Activated CD8-positive, alpha-beta memory T cell treated with anti-CD3 and anti-CD28 coated beads, Interleukin-2, amount 50 U/mL, for 48 hours (primary cell): ENCODE data around the gene GLRX5.
"Not testable (repeated sequence)": the region's sequence is repeated elsewhere in the genome, so short reads cannot be mapped to it uniquely, and the experiment has no call there.

Experiments
- DNase-seq: peaks from one replicate; pipeline ENCODE4 v3.0.0-alpha.2; 2020

The GLRX5 gene

DNA sequence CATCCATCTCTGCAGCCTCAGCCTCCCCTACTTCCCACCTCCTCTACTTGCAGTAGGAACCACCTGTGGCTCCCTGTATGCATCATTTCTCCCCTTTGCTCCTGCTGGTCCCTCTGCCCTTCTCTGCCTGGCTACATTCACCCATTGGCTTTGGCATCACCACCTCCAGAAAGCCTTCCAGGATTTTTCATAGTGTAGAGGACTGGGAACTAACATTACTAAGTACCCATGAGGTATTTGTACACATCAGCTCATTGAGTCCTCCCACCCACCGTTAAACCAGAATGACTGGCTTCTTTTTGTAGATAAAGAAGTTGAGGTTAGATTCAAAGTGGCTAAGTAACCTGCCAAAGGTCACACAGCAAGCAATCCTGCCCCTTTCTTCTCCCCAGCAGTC, 35.5 kb upstream of the GLRX5 start:
- no peak for DNase-seq

- no peak for DNase-seq
Observed at GRCh38 chr14:95500201-95500681, 34.6 kb upstream of the GLRX5 start.

DNA sequence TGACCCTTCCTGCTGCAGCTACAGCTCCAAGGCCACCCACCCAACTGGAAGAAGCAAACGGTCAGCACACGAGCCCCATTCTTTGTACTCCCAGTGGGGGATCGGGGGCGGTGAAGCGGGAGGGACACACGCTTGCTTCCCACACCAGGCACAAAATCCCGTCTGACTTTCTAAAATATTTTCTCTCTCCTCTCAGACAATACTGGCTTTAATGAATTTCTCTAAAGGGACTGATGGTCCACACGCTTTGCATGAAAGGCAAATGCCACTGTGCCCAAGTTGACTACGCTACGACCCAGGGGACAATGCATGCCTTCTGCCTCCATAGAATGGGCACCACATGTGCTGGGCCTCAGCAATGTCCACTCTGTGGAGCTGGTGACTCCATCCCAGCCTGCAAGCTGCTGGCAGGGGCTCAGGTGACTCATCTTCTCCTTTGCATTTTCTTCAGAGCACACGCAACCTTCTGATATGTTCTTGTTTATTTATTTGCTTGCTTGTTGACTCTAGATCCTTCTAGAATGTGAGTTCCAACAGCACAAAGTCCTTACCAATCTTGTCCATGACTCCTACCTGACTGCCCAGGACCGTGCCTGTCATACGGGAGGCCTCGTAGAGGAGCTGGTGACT, 34.0 kb upstream of the GLRX5 start:
- no peak for DNase-seq

DNA sequence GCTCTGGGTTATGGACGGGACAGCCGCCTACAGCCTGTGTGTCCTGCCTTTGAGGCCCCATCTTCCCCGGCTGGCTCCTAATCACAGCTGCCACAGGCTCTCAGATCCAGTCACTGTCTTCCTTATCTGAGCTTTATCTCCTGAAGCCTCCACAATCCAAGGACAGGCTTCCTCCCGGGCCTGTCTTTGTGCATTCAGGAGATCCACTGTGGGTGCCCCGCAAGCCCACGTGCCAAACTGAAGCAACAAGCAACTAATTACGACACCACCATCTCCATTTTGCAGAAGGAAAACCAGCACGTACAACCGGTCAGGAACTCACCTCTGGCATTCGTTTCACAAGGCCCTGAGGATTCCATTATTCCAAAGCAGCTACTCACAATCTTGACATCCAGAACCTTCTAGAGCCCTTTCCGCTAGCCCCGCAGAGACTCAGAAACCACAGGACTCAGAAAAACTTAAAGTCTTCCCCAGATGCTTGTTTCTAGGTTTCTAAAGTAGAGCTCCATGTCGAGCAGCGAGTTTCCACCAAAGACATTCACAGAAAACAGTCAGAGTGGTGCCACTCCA, 32.4 kb upstream of the GLRX5 start:
- DNase-seq: no peak

DNA sequence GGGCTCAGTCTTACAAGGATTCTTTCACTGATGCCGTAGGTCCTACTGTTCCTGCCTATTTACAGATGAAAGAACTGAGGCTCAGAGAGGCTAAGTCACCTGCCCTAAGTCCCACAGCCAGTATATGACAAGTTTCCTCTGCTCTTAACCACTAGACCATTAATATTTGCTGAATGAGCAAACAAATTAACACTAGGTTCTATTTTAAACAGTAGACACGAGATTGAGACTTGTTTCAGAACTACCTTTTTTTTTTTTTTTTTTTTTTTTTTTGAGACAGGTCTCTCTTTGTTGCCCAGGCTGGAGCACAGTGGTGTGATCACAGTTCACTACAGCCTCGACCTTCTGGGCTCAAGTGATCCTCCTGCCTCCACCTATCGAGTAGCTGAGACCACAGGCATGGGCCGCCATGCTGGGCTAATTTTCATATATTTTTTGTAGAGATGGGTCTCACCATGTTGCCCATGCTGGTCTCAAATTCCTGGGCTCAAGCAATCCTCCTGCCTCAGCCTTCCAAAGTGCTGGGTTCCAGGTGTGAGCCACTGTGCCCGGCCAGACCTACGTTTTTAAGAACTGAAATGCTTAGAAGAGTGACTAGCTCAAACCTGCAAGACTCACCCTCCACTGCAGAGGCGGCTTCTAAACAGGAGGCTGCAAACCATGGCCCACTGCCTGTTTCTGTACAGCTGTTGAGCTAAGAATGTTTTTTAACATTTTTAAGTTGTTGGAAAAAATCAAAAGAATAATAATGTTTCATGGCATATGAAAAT, 31.3 kb upstream of the GLRX5 start:
- no peak for DNase-seq

GRCh38 chr14:95504135-95505029, 30.5 kb upstream of the GLRX5 start:
- no peak for DNase-seq

DNA sequence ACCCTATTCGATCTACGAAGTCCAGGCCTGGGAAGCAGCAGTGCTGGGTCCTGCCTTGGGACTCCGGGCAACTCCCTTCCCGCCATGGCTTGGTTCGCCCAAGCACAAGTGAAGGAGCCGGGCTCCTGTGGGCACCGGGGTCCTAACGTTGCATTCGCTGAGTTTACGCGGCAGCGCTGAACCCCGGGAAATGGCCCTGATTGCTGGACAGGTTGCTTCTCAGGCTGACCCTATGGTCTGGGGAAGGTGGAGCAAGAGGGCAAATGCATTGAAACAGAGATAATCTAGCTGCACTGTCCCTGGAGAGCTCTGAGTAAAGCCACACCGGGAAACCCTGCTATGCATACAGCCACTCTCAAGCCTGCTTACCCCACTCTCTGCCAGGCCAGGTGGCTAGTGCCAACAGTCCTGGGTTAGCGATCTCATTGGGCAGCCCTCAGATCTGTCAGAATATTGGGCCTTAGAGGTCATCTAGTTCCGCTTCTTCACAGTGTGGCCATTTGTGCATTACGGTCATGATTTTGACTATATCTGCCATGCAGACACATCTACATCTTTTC, 29.7 kb upstream of the GLRX5 start:
- DNase-seq: no peak

- no peak for DNase-seq
Observed at GRCh38 chr14:95507174-95507573, 27.7 kb upstream of the GLRX5 start.

- no peak for DNase-seq
Observed at GRCh38 chr14:95507701-95508103, 27.1 kb upstream of the GLRX5 start.

GRCh38 chr14:95508377-95508776, 26.5 kb upstream of the GLRX5 start:
- no peak for DNase-seq

DNA sequence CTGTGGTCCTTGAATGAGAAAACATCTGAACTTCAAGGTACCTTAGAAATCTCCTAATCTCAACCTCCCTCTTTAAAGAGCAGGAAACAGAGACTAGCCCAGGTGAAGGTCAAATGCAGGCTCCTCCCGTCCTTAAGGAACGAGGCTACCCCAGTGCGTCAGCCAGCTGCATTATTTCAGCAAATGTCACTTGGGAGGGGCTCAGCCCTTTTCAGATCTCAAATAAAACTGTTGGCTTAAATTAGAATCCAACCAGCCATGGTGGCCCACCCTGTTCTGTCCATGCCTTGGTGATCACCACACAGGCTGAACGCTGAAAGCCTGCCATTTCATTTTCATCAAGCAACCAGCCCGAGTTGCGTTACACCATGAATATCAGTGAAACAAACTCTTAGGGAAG, 25.4 kb upstream of the GLRX5 start:
- no peak for DNase-seq

GRCh38 chr14:95510344-95510743, 24.5 kb upstream of the GLRX5 start:
- DNase-seq: not testable (repeated sequence)

DNA sequence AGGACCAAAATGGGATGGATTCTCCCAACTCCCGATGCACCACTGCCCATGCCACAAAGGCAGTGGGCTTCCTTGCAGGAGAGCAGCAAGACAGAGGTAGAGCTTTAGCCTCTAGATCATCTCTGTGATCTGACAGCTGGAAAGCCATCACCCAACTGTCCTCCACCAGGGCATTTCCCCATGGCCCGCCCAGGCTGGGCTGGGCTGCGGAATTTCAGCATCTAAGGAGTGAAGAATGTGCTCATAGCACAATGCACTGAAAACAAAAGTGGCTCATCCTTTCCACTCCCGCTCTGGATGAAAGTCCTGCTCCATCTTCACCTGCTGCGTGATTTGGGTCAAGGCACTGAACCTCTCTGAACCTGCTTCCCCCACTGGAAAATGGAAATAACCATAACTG, 24.0 kb upstream of the GLRX5 start:
- no peak for DNase-seq

DNA sequence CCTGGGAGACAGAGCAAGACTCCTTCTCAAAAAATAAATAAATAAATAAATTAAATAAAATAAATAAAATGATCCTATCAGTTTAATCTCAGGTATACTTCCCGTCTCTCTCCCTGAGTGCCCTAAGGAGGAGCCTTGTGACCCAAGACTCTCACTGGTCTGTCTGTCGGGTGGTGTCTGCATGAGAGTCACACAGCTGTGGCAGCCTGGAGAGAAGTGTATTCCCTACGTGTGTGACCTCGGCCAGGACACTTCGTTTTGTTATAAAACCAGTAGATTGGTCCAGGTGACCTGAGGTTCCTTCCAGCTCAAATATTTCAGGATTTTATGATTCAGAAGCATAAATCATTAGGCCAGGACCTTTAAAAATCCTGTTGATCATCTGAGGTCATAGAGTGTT, 23.2 kb upstream of the GLRX5 start:
- no peak for DNase-seq

DNA sequence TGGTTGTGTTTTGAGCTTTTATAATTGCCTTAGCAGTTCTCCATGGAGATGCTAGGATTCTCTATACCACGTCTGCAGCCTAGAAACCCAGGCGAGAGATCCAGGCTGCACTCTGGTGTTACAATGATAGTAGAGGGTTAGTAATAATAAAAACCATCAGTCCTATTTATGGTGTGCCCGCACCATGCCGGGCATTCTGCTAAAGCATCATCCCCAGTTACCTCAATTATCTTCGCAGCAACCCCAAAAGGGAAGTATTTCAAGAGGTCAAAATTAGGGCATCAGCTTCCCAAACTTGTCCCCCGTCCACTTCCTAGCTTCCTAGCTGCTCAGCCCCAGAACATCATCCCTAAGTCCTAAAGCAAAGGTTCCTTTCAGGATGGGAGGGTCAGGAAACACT, 21.6 kb upstream of the GLRX5 start:
- no peak for DNase-seq

DNA sequence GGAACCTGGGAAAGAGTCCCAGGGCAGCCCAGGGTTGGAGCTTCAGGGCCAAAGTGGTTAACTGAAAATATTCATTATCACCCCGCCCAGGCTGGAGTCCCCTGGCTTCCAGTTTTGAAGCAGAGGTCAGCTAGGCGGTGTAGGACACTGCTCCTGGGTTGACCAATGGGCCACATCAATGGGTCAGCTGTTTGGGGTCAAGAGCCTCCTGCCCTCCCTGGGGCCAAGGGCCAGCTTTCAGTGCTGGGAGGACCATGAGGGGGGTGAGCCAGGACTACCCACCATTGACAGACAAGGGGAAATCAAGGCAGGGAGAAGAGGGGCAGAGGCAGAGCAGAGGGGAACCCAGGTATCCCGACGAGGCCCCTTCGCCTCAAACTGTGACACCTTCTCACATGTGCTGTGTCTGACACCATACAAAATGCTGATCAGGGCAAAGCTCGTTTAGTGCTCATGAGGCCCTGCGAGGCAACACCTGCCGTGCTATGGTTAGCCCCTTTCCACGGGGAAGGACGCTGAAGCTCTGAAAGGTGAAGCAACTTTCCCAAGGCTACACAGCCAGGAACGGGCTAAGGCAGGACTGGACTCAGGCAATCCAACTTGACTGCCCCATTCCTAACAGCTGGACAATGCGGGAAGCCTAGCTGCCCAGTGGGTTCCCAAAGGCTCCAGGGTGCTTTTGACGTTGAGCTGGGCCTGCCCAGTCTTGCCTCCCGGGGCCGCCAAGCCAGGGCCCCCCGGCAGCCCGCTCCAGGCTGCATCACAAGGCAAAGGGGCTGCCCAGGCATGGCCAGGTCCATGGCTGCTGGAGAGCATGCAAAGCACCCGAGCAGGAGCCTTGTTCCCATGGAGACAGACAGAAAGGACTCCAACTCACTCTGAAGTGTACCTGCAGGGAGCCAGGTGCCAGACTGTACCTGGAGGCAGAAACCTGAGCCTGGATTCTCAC, 20.4 kb upstream of the GLRX5 start:
- DNase-seq: no peak

GRCh38 chr14:95515080-95515489, 19.8 kb upstream of the GLRX5 start:
- DNase-seq: no peak

DNA sequence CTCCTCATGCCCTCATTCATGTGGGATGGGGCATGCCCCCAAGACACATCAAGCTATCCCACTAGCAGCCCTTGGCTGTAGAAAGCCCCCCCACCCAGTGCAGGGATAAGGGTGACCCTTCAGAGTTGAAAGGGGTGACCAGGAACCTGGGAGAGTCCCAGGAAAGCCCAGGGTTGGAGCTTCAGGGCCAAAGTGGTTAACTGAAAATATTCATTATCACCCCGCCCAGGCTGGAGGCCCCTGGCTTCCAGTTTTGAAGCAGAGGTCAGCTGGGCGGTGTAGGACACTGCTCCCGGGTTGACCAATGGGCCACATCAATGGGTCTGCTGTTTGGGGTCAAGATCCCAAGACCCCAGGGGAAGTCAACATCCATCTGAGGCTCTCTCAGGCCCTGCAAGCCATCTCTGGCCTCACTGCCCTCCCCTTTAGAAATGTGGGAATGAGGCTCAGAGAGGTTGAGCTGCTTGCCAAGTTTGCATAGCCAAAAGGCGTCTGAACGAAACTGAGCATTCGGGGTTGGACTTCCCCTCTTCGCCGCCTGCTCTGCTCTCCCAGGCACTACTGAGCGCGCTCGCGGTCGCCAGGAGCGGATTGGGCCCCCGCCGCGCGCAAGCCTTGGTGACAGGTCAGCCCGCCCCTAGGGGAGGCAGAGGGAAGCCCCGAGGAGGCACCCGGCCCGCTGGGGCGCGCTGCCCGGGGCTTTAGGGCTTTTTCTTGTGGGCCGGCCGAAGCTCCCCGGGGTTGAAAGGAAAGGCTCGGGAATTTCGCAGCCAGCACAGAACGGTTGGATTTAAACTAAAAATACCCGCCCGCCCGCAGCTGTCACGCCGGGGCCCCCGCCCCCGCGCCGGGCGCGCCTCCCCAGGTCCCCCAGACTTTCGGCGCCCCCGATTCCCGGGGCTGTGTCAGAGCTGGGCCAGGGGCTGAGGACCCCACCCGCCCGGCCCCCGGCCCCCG, 19.0 kb upstream of the GLRX5 start:
- DNase-seq: peak; percentile 93

DNA sequence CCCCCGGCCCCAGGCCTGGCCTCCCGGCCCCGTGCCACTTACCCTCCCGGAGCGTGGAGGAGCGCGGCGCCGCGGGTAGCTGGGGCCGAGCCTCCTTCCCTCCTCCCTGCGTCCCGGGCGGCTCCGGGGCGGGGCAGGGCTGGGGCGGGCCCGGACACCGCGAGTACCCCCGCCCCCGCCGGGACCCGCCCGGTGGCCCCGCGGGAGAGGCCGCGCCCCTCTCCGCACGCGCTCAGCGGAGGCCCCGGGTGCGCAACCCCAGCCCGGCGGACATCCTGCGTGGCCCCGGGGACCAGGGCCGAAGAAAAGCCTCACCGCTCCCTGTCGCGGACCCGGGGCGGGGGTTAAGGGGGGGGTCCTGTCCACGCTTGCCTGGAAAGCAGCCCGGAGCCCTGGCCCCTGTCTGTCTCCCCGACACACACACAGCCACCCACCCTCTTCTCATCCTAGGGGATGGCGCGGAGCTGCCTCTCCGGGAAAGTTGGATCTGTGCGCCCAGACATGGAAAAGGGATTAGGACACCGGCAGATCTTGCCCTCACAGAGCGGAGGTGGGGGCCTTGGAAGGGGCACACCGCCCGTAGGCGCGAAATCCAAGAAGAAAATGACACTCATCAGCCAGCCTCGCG, 18.2 kb upstream of the GLRX5 start, which contains the start of gene SYNE3:
Gene SYNE3, minus strand, starts transcription at position 97 of the 628 bp plus-strand sequence. CDS start 40,829 bp downstream, outside the sequence.
- peak; percentile 77 for DNase-seq
